Sigmoid colon (tissue), 4 donors: Measurements from ENCODE around the gene TENT4A.

ENCODE experiments used
- CTCF ChIP-seq, 4 experiments: fragments of 450-650 bp in 3 of 4; fragments of 200-600 bp in 1 of 4; IDR thresholded peaks; one replicate each; pipeline ENCODE4 v1.5.1; 2016 to 2019; ENCODE audit warnings: antibody characterized with exemption in 4 of 4, mild to moderate bottlenecking in 3 of 4, moderate library complexity in 2 of 4
- EP300 ChIP-seq, 4 donors: sonication (generic); formaldehyde crosslinking; IDR thresholded peaks; one replicate each; pipeline ENCODE4 v1.6.1; 2017; ENCODE audit warnings: antibody characterized with exemption in 4 of 4
- POLR2A ChIP-seq, 2 donors: fragments of 450-650 bp; IDR thresholded peaks; one replicate each; pipeline ENCODE4 v1.6.1; 2016; ENCODE audit warnings: antibody characterized with exemption in 2 of 2, mild to moderate bottlenecking in 2 of 2, moderate library complexity in 2 of 2
- POLR2AphosphoS5 ChIP-seq, 4 donors: sonication (generic); formaldehyde crosslinking; IDR thresholded peaks; one replicate each; pipeline ENCODE4 v1.6.1; 2017; ENCODE audit warnings: antibody characterized with exemption in 4 of 4

GRCh38 chr5:6692906-6693305, 20.3 kb upstream of the TENT4A start:
- TF ChIP-seq EP300 (IDR thresholded peaks at IDR 0.05) = no peak
- TF ChIP-seq CTCF (IDR thresholded peaks at IDR 0.05) = no peak
- no peak for TF ChIP-seq POLR2A (IDR thresholded peaks at IDR 0.05)
- TF ChIP-seq POLR2AphosphoS5 (IDR thresholded peaks at IDR 0.05) = no peak
